Activated CD8-positive, alpha-beta memory T cell treated with anti-CD3 and anti-CD28 coated beads for 36 hours (primary cell): ENCODE data around the gene RAB11FIP4. TPM values are rescaled to one million over a fixed set of nuclear protein-coding genes. Genes with fewer than 3 reads are reported as not detected.
"Not testable (repeated sequence)": the region's sequence is repeated elsewhere in the genome, so short reads cannot be mapped to it uniquely, and the experiment has no call there.

Experiments used
- CTCF ChIA-PET: fragments of 350-600 bp; sonication (Branson Sonifier 250); formaldehyde crosslinking; loops from one replicate; lab custom pipeline; 2021; ENCODE audit warnings: antibody characterized with exemption; lab: Charles Lee
- POLR2A ChIA-PET: fragments of 350-600 bp; sonication (Branson Sonifier 250); formaldehyde crosslinking; loops from one replicate; lab custom pipeline; 2021; ENCODE audit warnings: antibody characterized with exemption; lab: Charles Lee
- total RNA-seq, 2 experiments: library from RNA; stranded (reverse); gene quantifications; one replicate each; pipeline ENCODE4 v1.2.3, GENCODE V29; 2021

Gene RAB11FIP4, protein sequence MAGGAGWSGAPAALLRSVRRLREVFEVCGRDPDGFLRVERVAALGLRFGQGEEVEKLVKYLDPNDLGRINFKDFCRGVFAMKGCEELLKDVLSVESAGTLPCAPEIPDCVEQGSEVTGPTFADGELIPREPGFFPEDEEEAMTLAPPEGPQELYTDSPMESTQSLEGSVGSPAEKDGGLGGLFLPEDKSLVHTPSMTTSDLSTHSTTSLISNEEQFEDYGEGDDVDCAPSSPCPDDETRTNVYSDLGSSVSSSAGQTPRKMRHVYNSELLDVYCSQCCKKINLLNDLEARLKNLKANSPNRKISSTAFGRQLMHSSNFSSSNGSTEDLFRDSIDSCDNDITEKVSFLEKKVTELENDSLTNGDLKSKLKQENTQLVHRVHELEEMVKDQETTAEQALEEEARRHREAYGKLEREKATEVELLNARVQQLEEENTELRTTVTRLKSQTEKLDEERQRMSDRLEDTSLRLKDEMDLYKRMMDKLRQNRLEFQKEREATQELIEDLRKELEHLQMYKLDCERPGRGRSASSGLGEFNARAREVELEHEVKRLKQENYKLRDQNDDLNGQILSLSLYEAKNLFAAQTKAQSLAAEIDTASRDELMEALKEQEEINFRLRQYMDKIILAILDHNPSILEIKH
- total RNA-seq = 10 to 100 TPM; 14.8 to 17.8 TPM

- ChIA-PET CTCF (no interaction called here), POLR2A (no interaction called here)
Measured at GRCh38 chr17:31391496-31391949, at the start of gene RAB11FIP4. RAB11FIP4 (plus strand) TSS chr17:31391675; CDS start chr17:31391853, 178 bp downstream.

DNA sequence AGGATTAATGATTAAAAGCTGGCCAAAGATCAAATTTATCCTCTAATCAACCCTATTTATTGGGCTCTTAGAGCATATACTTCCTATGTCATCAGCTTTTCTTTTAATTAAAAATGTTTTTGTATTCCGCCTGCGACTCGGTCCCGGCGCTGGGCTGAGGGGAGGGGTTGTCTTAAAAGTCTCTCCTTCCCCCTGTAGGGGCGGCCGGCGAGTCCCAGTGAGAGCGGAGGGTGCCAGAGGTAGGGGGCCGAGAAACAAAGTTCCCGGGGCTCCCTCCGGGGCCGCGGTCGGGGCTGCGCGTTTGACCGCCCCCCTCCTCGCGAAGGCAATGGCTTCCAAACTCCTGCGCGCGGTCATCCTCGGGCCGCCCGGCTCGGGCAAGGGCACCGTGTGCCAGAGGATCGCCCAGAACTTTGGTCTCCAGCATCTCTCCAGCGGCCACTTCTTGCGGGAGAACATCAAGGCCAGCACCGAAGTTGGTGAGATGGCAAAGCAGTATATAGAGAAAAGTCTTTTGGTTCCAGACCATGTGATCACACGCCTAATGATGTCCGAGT, 46.2 kb upstream of the RAB11FIP4 start:
- CTCF ChIA-PET, POLR2A ChIA-PET: not testable (repeated sequence)

DNA sequence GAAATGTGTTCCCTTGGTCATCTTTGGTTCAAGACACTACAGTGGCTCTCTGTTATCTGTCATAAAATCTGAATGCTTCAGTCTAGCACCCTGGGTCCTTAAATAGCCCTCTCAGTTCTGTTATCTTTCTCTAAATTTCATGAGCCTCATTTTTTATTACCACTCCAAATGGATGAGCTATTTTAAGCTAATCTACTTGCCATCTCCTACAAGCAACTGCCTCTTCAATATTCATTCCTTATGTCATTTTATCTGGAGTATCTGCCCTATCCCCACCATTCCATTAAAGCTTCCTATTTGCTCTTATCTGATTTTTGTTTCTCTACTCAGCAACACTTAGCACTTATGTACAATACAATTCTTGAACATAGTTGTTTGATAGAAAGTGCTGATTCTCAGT, 42.0 kb upstream of the RAB11FIP4 start:
- POLR2A ChIA-PET = no interaction called here

DNA sequence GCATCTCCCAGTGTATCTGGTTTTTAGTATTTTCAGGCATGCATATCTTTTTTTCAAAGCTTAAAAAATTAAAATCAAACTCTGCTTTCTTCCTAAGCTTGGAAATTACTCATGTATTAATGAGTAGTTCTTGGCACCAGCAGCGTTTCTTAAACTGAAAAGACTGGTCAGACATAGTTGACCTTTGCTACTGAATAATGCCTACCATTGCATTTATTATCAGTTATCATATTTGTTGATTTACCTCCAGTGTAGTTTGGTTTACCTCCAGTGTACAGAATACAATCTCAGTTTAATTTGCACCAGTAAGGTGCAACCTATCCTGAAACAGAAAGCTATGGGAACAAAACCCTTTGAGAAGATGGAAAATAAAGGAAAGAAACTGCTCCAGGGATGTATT, 35.5 kb upstream of the RAB11FIP4 start:
- ChIA-PET CTCF (no interaction called here), POLR2A (interaction anchor here (0.5 to 0.6 kb wide), 2 partner anchors 9 to 13 kb away, joined by 3 read pairs; no protein-coding TSS in a partner anchor)

More for the DNA sequence above, 42.0 kb upstream of the RAB11FIP4 start:
- CTCF ChIA-PET = no interaction called here

- CTCF ChIA-PET = no interaction called here
- POLR2A ChIA-PET = no interaction called here
Measured at GRCh38 chr17:31357091-31357490, 34.4 kb upstream of the RAB11FIP4 start.

GRCh38 chr17:31357839-31358394, 33.6 kb upstream of the RAB11FIP4 start:
- ChIA-PET CTCF (no interaction called here), POLR2A (no interaction called here)

DNA sequence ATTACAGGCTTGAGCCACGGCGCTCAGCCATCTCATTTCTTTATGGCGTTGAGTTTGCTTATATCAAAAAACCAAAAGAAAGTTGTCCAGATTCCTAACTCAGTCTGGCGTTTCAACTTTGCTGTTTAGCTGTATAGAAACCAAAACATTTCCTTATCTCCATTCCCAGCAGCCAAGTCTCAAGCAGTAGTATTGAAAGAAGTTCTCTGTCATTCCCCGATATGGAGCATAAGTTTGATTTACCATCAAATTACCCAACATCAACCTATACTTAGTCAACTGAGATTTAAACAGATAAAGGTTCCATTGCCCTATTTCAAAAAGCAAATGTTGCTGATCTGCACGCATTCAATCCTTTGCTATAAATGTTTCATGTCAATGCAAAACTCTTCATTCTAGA, 27.5 kb upstream of the RAB11FIP4 start:
- POLR2A ChIA-PET = no interaction called here
- CTCF ChIA-PET = interaction anchor here (0.6 kb wide), 1 partner anchor 19 kb away, joined by 3 read pairs; no protein-coding TSS in a partner anchor

DNA sequence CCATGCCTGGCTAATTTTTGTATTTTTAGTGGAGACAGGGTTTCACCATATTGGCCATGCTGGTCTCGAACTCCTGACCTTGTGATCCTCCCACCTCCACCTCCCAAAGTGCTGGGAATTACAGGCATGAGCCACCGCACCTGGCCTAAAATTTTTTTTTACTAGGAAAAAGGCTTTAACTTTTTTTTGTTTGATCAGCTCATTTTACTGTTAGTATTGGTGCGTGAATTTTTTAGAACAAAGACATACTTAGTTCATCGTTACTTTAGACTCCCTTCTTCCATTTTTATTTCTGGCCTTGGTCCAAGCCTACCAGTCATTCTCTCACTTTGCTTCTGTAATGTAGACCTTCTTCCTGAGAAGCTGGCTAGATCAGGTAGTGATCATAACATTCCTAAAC, 25.4 kb upstream of the RAB11FIP4 start:
- ChIA-PET CTCF (no interaction called here), POLR2A (no interaction called here)

GRCh38 chr17:31369266-31369665, 22.2 kb upstream of the RAB11FIP4 start:
- ChIA-PET CTCF (no interaction called here), POLR2A (interaction anchor here (0.6 kb wide), 1 partner anchor 270 kb away, joined by 4 read pairs; no protein-coding TSS in a partner anchor)

DNA sequence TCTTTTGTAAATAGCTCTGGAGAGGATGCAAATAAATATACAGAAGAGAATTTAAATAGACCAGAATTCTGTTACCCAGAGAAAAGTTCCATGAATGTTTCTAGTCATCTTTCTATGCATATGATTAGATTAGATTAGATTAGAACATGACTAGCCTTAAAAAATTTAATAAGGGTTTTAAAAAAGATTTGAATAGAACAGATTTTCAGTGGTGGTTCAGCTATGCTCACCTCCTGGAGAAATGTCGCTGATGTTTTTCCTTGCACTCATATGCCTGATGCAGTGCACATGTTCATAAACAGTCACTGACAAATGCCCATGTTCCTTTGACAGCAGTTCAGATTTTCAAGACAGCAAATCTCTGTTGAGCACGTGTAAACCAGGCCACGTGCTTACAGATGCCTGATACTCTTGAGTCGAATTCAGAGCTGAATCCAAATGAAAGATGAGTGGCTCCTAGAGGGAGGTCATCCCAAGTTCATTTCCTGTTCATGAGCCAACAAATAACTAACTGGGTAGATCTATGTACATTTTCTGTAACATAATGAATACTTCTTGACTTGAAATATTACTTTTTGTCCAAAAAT, 19.9 kb upstream of the RAB11FIP4 start:
- ChIA-PET POLR2A (no interaction called here), CTCF (interaction anchor here (0.6 to 1.2 kb wide), 3 partner anchors 18 to 464 kb away, joined by 3 to 4 read pairs (median 3); no protein-coding TSS in a partner anchor)

- POLR2A ChIA-PET = no interaction called here
Measured at GRCh38 chr17:31373150-31374093, 18.1 kb upstream of the RAB11FIP4 start.

DNA sequence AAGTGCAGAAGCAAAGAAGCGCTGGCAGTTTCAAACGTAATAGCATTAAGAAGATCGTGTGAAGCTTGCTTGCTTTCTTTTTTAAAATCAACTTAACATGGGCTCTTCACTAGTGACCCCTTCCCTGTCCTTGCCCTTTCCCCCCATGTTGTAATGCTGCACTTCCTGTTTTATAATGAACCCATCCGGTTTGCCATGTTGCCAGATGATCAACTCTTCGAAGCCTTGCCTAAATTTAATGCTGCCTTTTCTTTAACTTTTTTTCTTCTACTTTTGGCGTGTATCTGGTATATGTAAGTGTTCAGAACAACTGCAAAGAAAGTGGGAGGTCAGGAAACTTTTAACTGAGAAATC, 17.4 kb upstream of the RAB11FIP4 start:
- POLR2A ChIA-PET = no interaction called here
- CTCF ChIA-PET = no interaction called here

More at GRCh38 chr17:31373150-31374093, 18.1 kb upstream of the RAB11FIP4 start:
- CTCF ChIA-PET = interaction anchor here (0.5 to 0.6 kb wide), 2 partner anchors 211 to 538 kb away, joined by 4 to 5 read pairs; no protein-coding TSS in a partner anchor

DNA sequence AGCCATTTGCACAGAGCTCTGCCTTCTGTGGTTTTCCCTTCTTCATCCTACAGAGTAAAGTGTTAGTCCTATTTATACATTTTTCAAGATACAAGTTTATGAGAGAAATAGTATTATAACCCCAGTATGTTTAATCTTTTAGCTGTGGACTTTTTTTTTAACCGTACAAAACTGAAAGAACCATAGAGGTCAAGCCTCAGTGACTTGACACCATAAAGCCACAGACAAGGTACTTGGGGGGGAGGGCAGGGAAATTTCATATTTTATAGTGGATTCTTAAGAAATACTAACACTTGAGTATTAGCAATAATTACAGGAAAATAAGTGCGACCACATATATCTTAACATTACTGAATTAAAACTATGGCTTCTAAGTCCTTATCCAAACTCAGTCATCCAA, 17.0 kb upstream of the RAB11FIP4 start:
- POLR2A ChIA-PET = no interaction called here
- CTCF ChIA-PET = no interaction called here

- CTCF ChIA-PET = interaction anchor here (0.6 to 1.0 kb wide), 3 partner anchors 10 to 538 kb away, joined by 3 to 4 read pairs (median 3); no protein-coding TSS in a partner anchor
- POLR2A ChIA-PET = no interaction called here
Measured at GRCh38 chr17:31378638-31379037, 12.8 kb upstream of the RAB11FIP4 start.

GRCh38 chr17:31379597-31380205, 11.8 kb upstream of the RAB11FIP4 start:
- POLR2A ChIA-PET = no interaction called here
- CTCF ChIA-PET = interaction anchor here (0.6 kb wide), 1 partner anchor 125 kb away, joined by 3 read pairs; no protein-coding TSS in a partner anchor

GRCh38 chr17:31381165-31381668, 10.3 kb upstream of the RAB11FIP4 start:
- CTCF ChIA-PET = no interaction called here
- POLR2A ChIA-PET = no interaction called here

DNA sequence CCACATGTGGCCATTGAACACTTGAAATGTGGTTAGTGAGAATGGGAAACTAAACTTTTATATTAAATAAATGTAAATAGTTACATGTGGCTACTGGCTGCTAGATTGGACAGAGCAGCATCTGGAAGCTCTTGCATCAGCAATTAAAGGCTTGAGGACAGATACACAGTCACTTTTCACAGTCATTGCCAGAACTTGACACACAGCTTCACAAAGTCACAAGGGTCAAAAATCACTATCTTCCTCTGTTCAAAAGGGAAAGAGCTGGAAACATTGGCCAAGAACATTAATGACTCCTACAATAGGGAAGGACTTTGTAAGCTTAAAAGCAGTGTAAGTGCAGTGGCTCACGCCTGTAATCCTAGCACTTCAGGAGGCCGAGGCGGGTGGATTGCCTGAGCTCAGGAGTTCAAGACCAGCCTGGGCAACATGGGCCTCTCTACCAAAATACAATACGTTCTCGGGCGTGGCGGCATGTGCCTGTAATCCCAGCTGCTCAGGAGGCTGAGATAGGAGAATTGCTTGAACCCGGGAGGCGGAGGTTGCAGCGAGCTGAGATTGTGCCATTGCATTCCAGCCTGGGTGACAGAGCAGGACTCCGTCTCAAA, 8.7 kb upstream of the RAB11FIP4 start:
- POLR2A ChIA-PET = not testable (repeated sequence)
- CTCF ChIA-PET = interaction anchor here (0.7 kb wide), 2 partner anchors 19 to 126 kb away, joined by 3 to 5 read pairs; no protein-coding TSS in a partner anchor
